Stimulated activated CD4-positive, alpha-beta T cell treated with anti-CD3 and anti-CD28 coated beads, TNF-alpha, amount 100 ng/mL, for 48 hours (primary cell): ENCODE results near the gene ANO2.

Experiments used
- DNase-seq, 3 donors: peaks; one replicate each; pipeline ENCODE4 v3.0.0-alpha.2; 2020; ENCODE audit warnings: low read depth in 3 of 3

ANO2 gene

GRCh38 chr12:5916785-5917290 lies 28.2 kb downstream of the ANO2 start:
- no peak for DNase-seq

- DNase-seq, result no peak
Measured at GRCh38 chr12:5915511-5915910, 29.5 kb downstream of the ANO2 start.

- no peak for DNase-seq
Measured at GRCh38 chr12:5914387-5915149, 30.5 kb downstream of the ANO2 start.

- no peak for DNase-seq
Measured at GRCh38 chr12:5913387-5913786, 31.7 kb downstream of the ANO2 start.

GRCh38 chr12:5912437-5913334 lies 32.4 kb downstream of the ANO2 start:
- no peak for DNase-seq

GRCh38 chr12:5912011-5912410 lies 33.0 kb downstream of the ANO2 start:
- no peak for DNase-seq

- DNase-seq, result no peak
Measured at GRCh38 chr12:5910790-5911548, 34.1 kb downstream of the ANO2 start.

GRCh38 chr12:5909560-5909959 lies 35.5 kb downstream of the ANO2 start:
- no peak for DNase-seq

GRCh38 chr12:5908251-5908650 lies 36.8 kb downstream of the ANO2 start:
- DNase-seq, result no peak

- no peak for DNase-seq
Measured at GRCh38 chr12:5907807-5908206, 37.3 kb downstream of the ANO2 start.

GRCh38 chr12:5905757-5906156 lies 39.3 kb downstream of the ANO2 start:
- no peak for DNase-seq

GRCh38 chr12:5904969-5905368 lies 40.1 kb downstream of the ANO2 start:
- no peak for DNase-seq

GRCh38 chr12:5904441-5904840 lies 40.6 kb downstream of the ANO2 start:
- no peak for DNase-seq

- no peak for DNase-seq
Measured at GRCh38 chr12:5902736-5903135, 42.3 kb downstream of the ANO2 start.

GRCh38 chr12:5901416-5901815 lies 43.6 kb downstream of the ANO2 start:
- DNase-seq, result no peak

- no peak for DNase-seq
Measured at GRCh38 chr12:5900533-5901205, 44.4 kb downstream of the ANO2 start.

GRCh38 chr12:5900076-5900475 lies 45.0 kb downstream of the ANO2 start:
- no peak for DNase-seq

- no peak for DNase-seq
Measured at GRCh38 chr12:5899675-5900074, 45.4 kb downstream of the ANO2 start.

GRCh38 chr12:5898874-5899273 lies 46.2 kb downstream of the ANO2 start:
- no peak for DNase-seq

- DNase-seq, result peak in 1 of 3 donors; percentile 29
Measured at GRCh38 chr12:5889381-5890047, 55.5 kb downstream of the ANO2 start.

- DNase-seq, result no peak
Measured at GRCh38 chr12:5888816-5889315, 56.2 kb downstream of the ANO2 start.
